ENCODE results near the gene PID1.

DNA sequence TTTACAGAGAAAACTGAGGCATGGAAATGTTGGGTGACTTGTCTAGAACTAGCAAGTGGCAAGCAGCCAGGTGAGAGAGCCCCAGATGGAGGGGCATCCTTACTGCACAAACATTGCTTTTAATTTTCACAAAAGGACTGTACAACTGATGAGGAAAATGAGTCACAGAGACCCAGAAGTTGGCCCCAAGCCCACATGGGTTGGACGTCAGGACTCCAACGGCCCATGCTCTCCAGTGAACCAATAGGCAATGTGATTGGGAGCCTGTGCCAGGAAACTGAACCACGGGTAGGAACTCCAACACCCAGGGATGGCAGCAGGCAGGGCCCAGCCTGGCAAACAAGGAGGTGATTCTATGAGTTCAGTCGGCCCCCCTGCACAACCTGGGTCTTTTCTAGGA is 50.8 kb downstream of the PID1 start:
- no peak for TF ChIP-seq CTCF (IDR thresholded peaks at IDR 0.05)
- TF ChIP-seq POLR2A (IDR thresholded peaks at IDR 0.05), result no peak
